ENCODE results near the gene MYOF.

GRCh38 chr10:93337309-93337721 is 144.8 kb downstream of the MYOF start:
- TF ChIP-seq, protein P1, sequence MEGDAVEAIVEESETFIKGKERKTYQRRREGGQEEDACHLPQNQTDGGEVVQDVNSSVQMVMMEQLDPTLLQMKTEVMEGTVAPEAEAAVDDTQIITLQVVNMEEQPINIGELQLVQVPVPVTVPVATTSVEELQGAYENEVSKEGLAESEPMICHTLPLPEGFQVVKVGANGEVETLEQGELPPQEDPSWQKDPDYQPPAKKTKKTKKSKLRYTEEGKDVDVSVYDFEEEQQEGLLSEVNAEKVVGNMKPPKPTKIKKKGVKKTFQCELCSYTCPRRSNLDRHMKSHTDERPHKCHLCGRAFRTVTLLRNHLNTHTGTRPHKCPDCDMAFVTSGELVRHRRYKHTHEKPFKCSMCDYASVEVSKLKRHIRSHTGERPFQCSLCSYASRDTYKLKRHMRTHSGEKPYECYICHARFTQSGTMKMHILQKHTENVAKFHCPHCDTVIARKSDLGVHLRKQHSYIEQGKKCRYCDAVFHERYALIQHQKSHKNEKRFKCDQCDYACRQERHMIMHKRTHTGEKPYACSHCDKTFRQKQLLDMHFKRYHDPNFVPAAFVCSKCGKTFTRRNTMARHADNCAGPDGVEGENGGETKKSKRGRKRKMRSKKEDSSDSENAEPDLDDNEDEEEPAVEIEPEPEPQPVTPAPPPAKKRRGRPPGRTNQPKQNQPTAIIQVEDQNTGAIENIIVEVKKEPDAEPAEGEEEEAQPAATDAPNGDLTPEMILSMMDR (conservative IDR thresholded peaks at IDR 0.05), result no peak
- no peak for TF ChIP-seq ZFX (IDR thresholded peaks at IDR 0.05)

All from C4-2B (cell line).